ENCODE data around the gene ADCK1. TPM values are rescaled to one million over a fixed set of nuclear protein-coding genes. Genes with fewer than 3 reads are reported as not detected.

The ADCK1 gene
- total and polyA plus RNA-seq, 2 experiments from 2014 or later, result 6.7 to 11.2 TPM

DNA sequence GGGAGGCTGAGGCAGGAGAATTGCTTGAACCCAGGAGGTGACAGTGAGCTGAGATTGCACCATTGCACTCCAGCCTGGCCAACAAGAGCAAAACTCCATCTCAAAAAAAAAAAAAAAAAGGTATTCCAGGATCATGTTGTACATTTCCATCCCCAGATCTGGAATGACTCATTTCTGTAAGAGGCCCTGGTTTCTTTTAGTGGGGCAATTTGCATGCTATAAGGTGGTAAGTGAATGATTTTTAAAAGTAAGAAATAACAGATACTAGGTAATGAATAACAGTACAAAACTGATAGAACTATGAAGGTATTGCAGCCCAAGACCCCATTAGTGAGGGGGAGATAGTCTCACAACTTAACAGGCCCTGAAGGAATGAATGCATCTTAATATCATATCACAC, 17.7 kb upstream of the ADCK1 start (continued):
- TF ChIP-seq, protein P1, sequence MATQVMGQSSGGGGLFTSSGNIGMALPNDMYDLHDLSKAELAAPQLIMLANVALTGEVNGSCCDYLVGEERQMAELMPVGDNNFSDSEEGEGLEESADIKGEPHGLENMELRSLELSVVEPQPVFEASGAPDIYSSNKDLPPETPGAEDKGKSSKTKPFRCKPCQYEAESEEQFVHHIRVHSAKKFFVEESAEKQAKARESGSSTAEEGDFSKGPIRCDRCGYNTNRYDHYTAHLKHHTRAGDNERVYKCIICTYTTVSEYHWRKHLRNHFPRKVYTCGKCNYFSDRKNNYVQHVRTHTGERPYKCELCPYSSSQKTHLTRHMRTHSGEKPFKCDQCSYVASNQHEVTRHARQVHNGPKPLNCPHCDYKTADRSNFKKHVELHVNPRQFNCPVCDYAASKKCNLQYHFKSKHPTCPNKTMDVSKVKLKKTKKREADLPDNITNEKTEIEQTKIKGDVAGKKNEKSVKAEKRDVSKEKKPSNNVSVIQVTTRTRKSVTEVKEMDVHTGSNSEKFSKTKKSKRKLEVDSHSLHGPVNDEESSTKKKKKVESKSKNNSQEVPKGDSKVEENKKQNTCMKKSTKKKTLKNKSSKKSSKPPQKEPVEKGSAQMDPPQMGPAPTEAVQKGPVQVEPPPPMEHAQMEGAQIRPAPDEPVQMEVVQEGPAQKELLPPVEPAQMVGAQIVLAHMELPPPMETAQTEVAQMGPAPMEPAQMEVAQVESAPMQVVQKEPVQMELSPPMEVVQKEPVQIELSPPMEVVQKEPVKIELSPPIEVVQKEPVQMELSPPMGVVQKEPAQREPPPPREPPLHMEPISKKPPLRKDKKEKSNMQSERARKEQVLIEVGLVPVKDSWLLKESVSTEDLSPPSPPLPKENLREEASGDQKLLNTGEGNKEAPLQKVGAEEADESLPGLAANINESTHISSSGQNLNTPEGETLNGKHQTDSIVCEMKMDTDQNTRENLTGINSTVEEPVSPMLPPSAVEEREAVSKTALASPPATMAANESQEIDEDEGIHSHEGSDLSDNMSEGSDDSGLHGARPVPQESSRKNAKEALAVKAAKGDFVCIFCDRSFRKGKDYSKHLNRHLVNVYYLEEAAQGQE (IDR thresholded peaks at IDR 0.05; ENCODE audit: unreplicated experiment), result no peak
- no peak for TF ChIP-seq STAT1 (IDR thresholded peaks at IDR 0.05; ENCODE audit: unreplicated experiment)
- no peak for TF ChIP-seq ZNF114 (CRISPR knock-in tag; IDR thresholded peaks at IDR 0.05)

DNA sequence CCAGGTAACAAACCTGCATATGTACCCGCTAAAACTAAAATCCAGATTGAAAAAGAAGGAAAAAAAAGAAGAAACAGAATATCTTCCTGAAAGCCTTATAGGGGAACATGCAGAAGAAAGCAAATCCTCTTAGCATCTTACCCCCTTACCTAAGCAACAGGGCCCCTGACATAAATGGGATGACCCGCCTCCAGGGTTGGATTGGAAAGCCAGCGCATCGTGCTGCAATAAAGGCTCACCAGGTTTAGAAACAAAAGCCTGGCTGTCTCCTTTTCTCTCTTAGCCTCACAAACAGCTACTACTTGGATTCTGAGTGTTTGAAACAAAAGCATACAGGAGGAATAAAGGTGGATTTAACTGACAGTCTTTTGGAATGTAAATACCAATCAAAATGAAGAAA, 13.8 kb upstream of the ADCK1 start:
- DNase-seq (ENCODE audit: low spot score) (peak; percentile 25), ATAC-seq (peak; percentile 79)
- Mint-ChIP-seq H3K27me3 (ENCODE audit: insufficient read depth, low read depth, poor library complexity) (peaks cover 5% of the 10 kb centered on the region), H3K27ac (no peak overlapping the region), H3K36me3 (ENCODE audit: low read depth) (no peaks in the 10 kb centered on the region), H3K4me1 (peaks cover 9% of the 10 kb centered on the region; the same call in 2 of the 3 replicates), H3K9me3 (no peaks in the 10 kb centered on the region), H3K4me3 (no peak overlapping the region)
- no peak overlapping the region for H3K4me2 ChIP-seq
- H3K27me3 ChIP-seq (ENCODE audit: insufficient read depth), result no peaks in the 10 kb centered on the region
- no peaks in the 10 kb centered on the region for H3K36me3 ChIP-seq (ENCODE audit: insufficient read depth)
- no peaks in the 10 kb centered on the region for H4K20me1 ChIP-seq (replicated peaks; ENCODE audit: insufficient read depth)
- no peak for TF ChIP-seq STAT1 (IDR thresholded peaks at IDR 0.05; ENCODE audit: unreplicated experiment)
- no peak overlapping the region for H3K4me3 ChIP-seq
- peaks cover 8% of the 10 kb centered on the region for H3K4me1 ChIP-seq (ENCODE audit: insufficient read depth)
- H3K79me2 ChIP-seq (replicated peaks; ENCODE audit: insufficient read depth), result no peaks in the 10 kb centered on the region
- no peaks in the 10 kb centered on the region for H3K9me2 ChIP-seq (ENCODE audit: insufficient read depth)
- H3K27ac ChIP-seq (ENCODE audit: low read depth), result no peak overlapping the region
- H3F3A ChIP-seq (replicated peaks; ENCODE audit: low read depth), result no peaks in the 10 kb centered on the region
- peak overlapping the region; percentile 77; the same call in 1 of the 2 replicates for H2AFZ ChIP-seq

DNA sequence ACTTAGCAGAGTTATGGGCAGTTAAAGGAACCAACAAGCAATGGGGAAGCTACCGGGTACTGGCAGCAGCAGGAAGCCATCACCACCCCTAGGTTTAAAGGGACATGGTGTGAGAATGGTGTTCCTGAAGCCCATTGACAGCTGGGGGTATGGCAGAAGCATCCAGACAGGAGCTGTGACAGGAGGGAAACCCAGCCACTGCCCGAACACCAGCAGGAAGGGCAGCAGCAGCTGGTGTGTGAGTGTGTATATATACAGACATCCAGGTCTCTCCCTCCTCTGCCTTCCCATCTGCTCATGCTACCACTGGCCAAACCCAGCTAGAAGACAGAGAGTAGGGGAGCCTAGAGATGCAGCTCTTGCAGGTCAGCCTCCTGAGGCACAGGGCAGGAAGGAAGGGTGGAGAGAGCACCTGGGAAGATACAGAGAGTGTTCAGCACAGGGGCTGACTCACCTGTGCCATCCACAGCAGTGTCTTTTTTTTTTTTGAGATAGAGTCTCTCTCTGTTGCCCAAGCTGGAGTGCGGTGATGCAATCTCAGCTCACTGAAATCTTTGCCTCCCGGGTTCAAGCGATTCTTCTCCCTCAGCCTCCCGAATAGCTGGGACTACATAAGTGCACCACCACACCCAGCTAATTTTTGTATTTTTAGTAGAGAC, 9.2 kb upstream of the ADCK1 start:
- ATAC-seq (no peak), DNase-seq (ENCODE audit: low spot score) (no peak)
- Histone ChIP-seq H3K9me2 (ENCODE audit: insufficient read depth) (no peaks in the 10 kb centered on the region), H3K36me3 (ENCODE audit: insufficient read depth) (no peaks in the 10 kb centered on the region), H4K20me1 (replicated peaks; ENCODE audit: insufficient read depth) (no peaks in the 10 kb centered on the region), H3K27ac (ENCODE audit: low read depth) (no peak overlapping the region), H3K4me2 (no peak overlapping the region), H3K27me3 (ENCODE audit: insufficient read depth) (no peaks in the 10 kb centered on the region), H3K4me1 (ENCODE audit: insufficient read depth) (peaks cover 12% of the 10 kb centered on the region), H3F3A (replicated peaks; ENCODE audit: low read depth) (no peaks in the 10 kb centered on the region), H2AFZ (no peak overlapping the region), H3K4me3 (no peak overlapping the region), H3K79me2 (replicated peaks; ENCODE audit: insufficient read depth) (no peaks in the 10 kb centered on the region)
- Mint-ChIP-seq H3K9me3 (no peaks in the 10 kb centered on the region; the same call in 2 of the 3 replicates), H3K27me3 (ENCODE audit: insufficient read depth, low read depth, poor library complexity) (peaks cover 2% of the 10 kb centered on the region), H3K27ac (no peak overlapping the region), H3K4me3 (no peak overlapping the region), H3K36me3 (ENCODE audit: low read depth) (no peaks in the 10 kb centered on the region), H3K4me1 (peaks cover 12% of the 10 kb centered on the region; the same call in 2 of the 3 replicates)
- no peak for TF ChIP-seq EZH2 (IDR thresholded peaks at IDR 0.05; ENCODE audit: low read depth, unreplicated experiment)
- TF ChIP-seq, protein P1 (IDR thresholded peaks at IDR 0.05; ENCODE audit: unreplicated experiment), result no peak
- TF ChIP-seq POLR2AphosphoS5 (IDR thresholded peaks at IDR 0.05; ENCODE audit: low read depth), result no peak
- TF ChIP-seq STAT1 (IDR thresholded peaks at IDR 0.05; ENCODE audit: unreplicated experiment), result no peak
- TF ChIP-seq, protein P2, sequence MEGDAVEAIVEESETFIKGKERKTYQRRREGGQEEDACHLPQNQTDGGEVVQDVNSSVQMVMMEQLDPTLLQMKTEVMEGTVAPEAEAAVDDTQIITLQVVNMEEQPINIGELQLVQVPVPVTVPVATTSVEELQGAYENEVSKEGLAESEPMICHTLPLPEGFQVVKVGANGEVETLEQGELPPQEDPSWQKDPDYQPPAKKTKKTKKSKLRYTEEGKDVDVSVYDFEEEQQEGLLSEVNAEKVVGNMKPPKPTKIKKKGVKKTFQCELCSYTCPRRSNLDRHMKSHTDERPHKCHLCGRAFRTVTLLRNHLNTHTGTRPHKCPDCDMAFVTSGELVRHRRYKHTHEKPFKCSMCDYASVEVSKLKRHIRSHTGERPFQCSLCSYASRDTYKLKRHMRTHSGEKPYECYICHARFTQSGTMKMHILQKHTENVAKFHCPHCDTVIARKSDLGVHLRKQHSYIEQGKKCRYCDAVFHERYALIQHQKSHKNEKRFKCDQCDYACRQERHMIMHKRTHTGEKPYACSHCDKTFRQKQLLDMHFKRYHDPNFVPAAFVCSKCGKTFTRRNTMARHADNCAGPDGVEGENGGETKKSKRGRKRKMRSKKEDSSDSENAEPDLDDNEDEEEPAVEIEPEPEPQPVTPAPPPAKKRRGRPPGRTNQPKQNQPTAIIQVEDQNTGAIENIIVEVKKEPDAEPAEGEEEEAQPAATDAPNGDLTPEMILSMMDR (conservative IDR thresholded peaks at IDR 0.05; ENCODE audit: low read depth in 2 of 2), result no peak
- no peak for TF ChIP-seq EZH2phosphoT487 (IDR thresholded peaks at IDR 0.05; ENCODE audit: unreplicated experiment)
- TF ChIP-seq CREB1 (CRISPR knock-in tag; IDR thresholded peaks at IDR 0.05; ENCODE audit: low read depth), result no peak
- TF ChIP-seq ZNF114 (CRISPR knock-in tag; IDR thresholded peaks at IDR 0.05), result no peak
